GM10266 (cell line): ENCODE results near the gene CYBRD1.
"Not testable (repeated sequence)": the region's sequence is repeated elsewhere in the genome, so short reads cannot be mapped to it uniquely, and the experiment has no call there.

ENCODE experiments used
- DNase-seq: peaks from one replicate; pipeline ENCODE4 v3.0.0; 2012; ENCODE audit errors: extremely low spot score
- CTCF ChIP-seq: IDR thresholded peaks from 2 replicates; pipeline ENCODE4 v1.5.1; 2012; ENCODE audit warnings: mild to moderate bottlenecking, low read depth; ENCODE audit not compliant: control insufficient read depth, insufficient read depth; ENCODE audit errors: missing control alignments

Gene CYBRD1

GRCh38 chr2:171483793-171484192, 38.5 kb upstream of the CYBRD1 start:
- TF ChIP-seq CTCF, result no peak
- no peak for DNase-seq

DNA sequence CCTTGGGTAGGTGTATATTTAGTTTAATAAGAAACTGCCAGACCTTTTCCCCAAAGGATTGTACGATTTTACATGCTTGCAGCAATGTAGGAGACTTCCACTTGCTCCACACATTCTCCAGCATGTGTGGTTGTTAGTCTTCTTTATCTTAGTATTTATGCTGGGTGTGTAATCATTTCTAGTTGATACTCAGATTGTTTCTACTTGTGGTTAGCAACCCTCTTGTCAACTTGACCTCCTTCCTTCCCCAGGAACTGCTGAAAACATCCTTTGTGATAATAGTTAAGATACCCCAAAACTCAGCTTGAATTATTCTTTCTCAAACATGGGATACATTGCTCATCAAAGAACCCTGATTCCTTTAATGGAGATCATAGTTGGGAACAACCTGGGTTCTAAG, 37.2 kb upstream of the CYBRD1 start:
- TF ChIP-seq CTCF, result no peak
- DNase-seq, result no peak

DNA sequence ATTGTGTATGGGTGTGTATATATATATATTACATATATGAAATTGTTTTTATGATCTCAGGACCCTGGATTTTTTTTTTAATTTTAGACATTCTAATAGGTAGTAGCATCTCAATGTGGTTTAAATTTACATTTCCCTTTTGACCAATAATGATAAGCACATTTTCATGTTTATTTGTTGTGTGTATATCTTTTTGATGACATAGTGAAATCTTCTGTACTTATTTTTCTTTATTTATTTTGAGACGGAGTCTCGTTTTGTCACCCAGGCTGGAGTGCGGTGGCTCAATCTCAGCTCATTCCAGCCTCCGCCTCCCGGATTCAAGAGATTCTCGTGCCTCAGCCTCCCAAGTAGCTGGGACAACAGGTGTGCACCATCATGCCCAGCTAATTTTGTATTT, 35.1 kb upstream of the CYBRD1 start:
- DNase-seq, result no peak
- no peak for TF ChIP-seq CTCF

DNA sequence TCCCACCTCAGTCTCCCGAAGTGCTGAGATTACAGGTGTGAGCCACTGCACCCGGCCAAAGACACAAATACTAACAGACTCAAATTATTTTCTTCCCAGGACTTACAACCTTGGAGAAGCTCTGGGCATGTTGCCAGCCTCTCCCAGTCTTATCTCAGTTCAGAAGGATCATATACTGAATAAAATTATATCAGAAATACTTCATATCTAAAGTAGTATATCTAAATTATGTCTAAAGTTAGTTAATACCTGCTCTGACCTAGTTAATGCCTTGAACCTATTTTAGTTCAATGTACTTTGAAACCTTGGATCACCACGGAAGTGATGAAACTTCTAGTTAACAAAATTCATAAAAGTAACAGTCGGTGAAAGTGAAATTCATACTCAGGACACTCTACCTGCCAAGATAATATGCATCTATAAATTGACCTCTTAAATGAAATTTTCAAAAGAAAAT, 34.4 kb upstream of the CYBRD1 start:
- no peak for DNase-seq
- no peak for TF ChIP-seq CTCF

- no peak for DNase-seq
- TF ChIP-seq CTCF, result no peak
These were observed 31.7 kb upstream of the CYBRD1 start for GRCh38 chr2:171490577-171490976.

DNA sequence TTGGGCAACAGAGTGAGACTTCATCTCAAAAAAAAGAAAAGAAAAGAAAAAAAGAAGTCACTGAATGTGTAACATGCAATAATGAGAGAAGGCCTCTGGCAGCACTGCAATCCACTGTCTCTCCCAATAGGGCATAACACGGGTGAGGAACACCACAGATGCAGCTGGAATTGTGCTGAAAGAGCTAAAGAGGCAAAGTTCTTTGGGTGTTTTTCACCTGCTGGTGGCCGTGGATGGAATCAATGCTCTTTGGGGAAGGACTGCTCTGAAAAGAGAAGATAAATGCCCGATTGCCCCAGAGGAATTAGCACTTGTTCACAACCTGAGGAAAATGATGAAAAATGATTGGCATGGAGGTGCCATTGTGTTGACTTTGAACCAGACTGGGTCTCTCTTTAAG, 31.0 kb upstream of the CYBRD1 start:
- DNase-seq, result no peak
- TF ChIP-seq CTCF, result no peak

GRCh38 chr2:171492664-171493063, 29.6 kb upstream of the CYBRD1 start:
- DNase-seq, result no peak

DNA sequence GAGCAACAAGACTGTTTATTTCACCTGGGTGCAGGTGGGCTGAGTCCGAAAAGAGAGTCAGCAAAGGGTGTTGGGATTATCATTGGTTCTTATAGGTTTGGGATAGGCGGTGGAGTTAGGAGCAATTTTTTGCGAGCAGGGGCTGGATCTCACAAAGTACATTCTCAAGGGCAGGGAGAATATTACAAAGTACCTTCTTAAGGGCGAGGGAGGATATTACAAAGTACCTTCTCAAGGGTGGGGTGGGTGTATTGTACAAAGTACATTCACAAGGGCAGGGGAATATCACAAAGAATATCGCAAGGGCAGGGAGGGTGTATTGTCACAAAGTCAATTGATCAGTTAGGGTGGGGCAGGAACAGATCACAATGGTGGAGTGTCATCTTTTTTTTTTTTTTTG, 24.6 kb upstream of the CYBRD1 start:
- not testable (repeated sequence) for DNase-seq

More at GRCh38 chr2:171492664-171493063, 29.6 kb upstream of the CYBRD1 start:
- TF ChIP-seq CTCF, result no peak
